Skeletal muscle tissue (tissue), 4 donors: ENCODE data around the gene OR2AE1. TPM values are rescaled to one million over a fixed set of nuclear protein-coding genes. Genes with fewer than 3 reads are reported as not detected.
"Not testable (repeated sequence)": the region's sequence is repeated elsewhere in the genome, so short reads cannot be mapped to it uniquely, and the experiment has no call there.

Source experiments
- H3K27ac ChIP-seq: one replicate; pipeline ENCODE4 v1.7.0; 2013; ENCODE audit warnings: mild to moderate bottlenecking, low read depth, low read length, inconsistent platforms
- H3K27me3 ChIP-seq, 3 donors: one replicate each; pipeline ENCODE4 v1.7.0; 2013; ENCODE audit warnings: low read length in 3 of 3; ENCODE audit not compliant: control insufficient read depth in 3 of 3, insufficient read depth in 3 of 3
- H3K36me3 ChIP-seq, 3 donors: one replicate each; pipeline ENCODE4 v1.7.0; 2013; ENCODE audit warnings: low read length in 3 of 3; ENCODE audit not compliant: control insufficient read depth in 3 of 3, insufficient read depth in 3 of 3
- H3K4me1 ChIP-seq, 3 donors: one replicate each; pipeline ENCODE4 v1.7.0; 2013; ENCODE audit warnings: low read length in 3 of 3, mild to moderate bottlenecking in 3 of 3; ENCODE audit not compliant: control insufficient read depth in 3 of 3, insufficient read depth in 3 of 3
- H3K4me3 ChIP-seq, 3 donors: one replicate each; pipeline ENCODE4 v1.7.0; 2013; ENCODE audit warnings: low read length in 3 of 3
- H3K9ac ChIP-seq, 3 donors: one replicate each; pipeline ENCODE4 v1.7.0; 2013; ENCODE audit warnings: low read length in 3 of 3, mild to moderate bottlenecking in 3 of 3, moderate library complexity in 2 of 3, low read depth in 1 of 3
- H3K9me3 ChIP-seq, 3 donors: one replicate each; pipeline ENCODE4 v1.7.0; 2013; ENCODE audit warnings: low read length in 3 of 3; ENCODE audit not compliant: control insufficient read depth in 3 of 3
- total RNA-seq: library from RNA; depleted of rRNA; stranded (reverse); fragments of >200 nt; gene quantifications from one replicate; pipeline ENCODE4 v1.2.3, GENCODE V29; 2014
- donor health status: Osteomylitis.

The OR2AE1 gene
- total RNA-seq, 1 donor from 2014 or later: not detected

DNA sequence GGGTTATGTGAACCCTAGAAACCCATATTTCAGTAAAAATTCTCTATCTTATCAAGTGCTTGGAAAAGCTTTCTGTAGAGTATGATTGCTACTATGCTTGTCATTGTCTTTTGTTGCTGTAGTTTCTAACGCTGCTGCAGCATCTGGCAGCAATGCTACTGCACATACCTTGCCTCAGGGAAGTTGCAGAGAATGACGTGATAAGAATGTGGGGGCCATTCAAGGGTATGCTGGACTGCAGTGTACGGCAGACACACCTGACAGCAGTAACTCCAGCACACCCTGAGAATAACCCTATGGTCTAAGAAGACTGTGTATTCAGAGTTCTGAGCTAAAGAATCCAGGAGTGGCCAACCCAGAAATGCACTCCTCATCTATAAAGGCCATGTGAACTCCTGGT is 22.0 kb upstream of the OR2AE1 start:
- peaks cover 13 to 41% (median 30%) of the 10 kb centered on the region in 3 donors for H3K36me3 ChIP-seq
- no peak overlapping the region for H3K4me3 ChIP-seq

DNA sequence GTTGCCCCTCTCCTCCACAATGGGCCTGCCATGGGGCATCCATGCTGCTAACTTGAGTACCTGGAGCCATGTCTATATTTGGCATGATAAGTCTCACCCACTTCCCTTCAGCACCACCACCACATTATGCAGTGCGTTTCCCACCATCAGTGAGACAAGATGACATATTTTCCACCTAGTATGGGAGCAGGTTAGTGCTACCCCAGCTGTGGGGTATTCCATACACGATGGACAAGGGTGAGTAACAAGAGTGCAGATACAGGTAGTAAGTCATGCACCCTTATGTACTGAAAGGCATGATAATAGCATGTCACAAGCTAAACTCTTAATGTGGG is 21.2 kb upstream of the OR2AE1 start:
- no peaks in the 10 kb centered on the region for H3K4me1 ChIP-seq
- no peaks in the 10 kb centered on the region for H3K27me3 ChIP-seq
- peaks cover 10 to 34% (median 22%) of the 10 kb centered on the region in 3 donors for H3K36me3 ChIP-seq
- H3K9ac ChIP-seq: no peak overlapping the region
- H3K27ac ChIP-seq: no peak overlapping the region
- H3K9me3 ChIP-seq: no peaks in the 10 kb centered on the region
- H3K4me3 ChIP-seq: no peak overlapping the region

More for the DNA sequence above, 22.0 kb upstream of the OR2AE1 start:
- H3K27ac ChIP-seq: no peak overlapping the region
- H3K27me3 ChIP-seq: no peaks in the 10 kb centered on the region
- no peak overlapping the region for H3K9ac ChIP-seq
- H3K9me3 ChIP-seq: no peaks in the 10 kb centered on the region
- no peaks in the 10 kb centered on the region for H3K4me1 ChIP-seq

DNA sequence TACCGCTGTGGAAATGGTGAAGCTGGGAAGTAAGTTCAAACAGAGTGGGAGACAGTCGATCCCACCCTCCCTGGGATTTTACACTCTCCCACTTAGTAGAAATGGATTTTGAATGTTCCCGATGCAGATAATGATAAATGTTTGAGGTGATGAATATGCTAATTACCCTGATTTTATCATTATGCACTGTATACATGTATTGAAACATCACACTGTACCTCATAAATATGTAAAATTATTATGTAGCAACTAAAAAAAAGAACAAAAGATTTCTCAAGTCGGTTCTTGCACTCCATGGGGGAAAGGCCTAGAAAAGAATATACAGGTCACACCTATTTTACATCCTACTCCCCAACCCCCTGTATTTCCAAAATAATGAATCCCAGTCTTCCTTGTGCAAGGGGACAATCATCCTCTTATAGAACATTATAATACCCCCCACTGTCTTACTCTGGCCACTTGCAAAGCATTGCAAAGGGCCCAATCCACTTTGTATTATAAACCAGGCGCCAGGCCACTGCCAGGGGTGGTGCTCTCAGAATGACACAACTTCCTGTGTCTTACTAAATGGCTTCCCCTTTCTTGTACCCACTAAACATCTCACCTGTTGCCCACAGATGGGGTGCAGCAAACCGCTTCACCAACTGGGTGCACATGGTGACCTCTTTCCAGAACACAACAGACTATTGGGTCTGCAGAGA is 20.6 kb upstream of the OR2AE1 start:
- no peaks in the 10 kb centered on the region for H3K9me3 ChIP-seq
- no peak overlapping the region for H3K9ac ChIP-seq
- H3K27me3 ChIP-seq: no peaks in the 10 kb centered on the region
- H3K36me3 ChIP-seq: peaks cover 8 to 29% (median 18%) of the 10 kb centered on the region in 3 donors
- H3K4me1 ChIP-seq: no peaks in the 10 kb centered on the region
- H3K27ac ChIP-seq: no peak overlapping the region
- H3K4me3 ChIP-seq: no peak overlapping the region

DNA sequence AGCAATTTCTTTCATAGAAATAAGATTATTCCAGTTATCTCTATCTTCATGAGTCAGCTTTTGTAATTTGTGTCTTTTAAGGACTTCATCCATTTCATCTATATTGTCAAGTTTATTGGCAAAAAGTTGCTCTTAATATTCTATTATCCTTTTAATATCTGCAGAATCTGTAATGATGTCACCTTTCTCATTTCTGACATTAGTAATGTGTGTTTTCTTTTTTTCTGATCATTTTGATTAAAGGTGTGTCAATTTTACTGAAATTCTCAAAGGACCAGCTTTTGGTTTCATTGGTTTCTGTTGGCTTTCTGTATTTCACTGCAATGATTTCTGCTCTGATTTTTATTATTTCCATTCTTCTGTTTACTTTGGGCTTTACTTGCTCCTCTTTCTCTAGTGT is 17.9 kb upstream of the OR2AE1 start:
- no peaks in the 10 kb centered on the region for H3K4me1 ChIP-seq
- H3K27ac ChIP-seq: no peak overlapping the region
- peaks cover 7 to 22% (median 16%) of the 10 kb centered on the region in 3 donors for H3K36me3 ChIP-seq
- no peak overlapping the region for H3K9ac ChIP-seq
- H3K27me3 ChIP-seq: no peaks in the 10 kb centered on the region
- H3K4me3 ChIP-seq: no peak overlapping the region
- no peaks in the 10 kb centered on the region for H3K9me3 ChIP-seq

DNA sequence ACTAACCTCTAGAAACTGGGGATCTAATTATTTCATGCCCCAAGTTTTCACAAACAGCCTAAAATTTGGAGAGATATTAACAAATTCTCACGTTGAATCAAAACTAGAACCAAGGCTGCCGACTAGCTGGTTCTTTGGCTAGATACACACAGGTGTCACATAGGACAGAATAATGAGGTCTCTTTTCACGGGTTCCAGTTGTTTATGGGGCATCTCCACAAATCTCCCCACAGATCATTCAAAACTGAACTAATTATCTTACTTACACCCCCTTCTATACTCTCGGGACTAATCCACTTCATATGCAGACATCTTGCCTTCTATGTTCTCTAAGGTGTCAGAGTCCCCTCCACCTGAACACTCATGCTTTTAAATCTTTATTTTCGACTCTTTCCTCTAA is 16.4 kb upstream of the OR2AE1 start:
- no peaks in the 10 kb centered on the region for H3K9me3 ChIP-seq
- H3K27me3 ChIP-seq: no peaks in the 10 kb centered on the region
- H3K36me3 ChIP-seq: peaks cover 11 to 23% (median 12%) of the 10 kb centered on the region in 3 donors
- H3K4me3 ChIP-seq: no peak overlapping the region
- no peak overlapping the region for H3K27ac ChIP-seq
- H3K9ac ChIP-seq: no peak overlapping the region
- H3K4me1 ChIP-seq: no peaks in the 10 kb centered on the region

DNA sequence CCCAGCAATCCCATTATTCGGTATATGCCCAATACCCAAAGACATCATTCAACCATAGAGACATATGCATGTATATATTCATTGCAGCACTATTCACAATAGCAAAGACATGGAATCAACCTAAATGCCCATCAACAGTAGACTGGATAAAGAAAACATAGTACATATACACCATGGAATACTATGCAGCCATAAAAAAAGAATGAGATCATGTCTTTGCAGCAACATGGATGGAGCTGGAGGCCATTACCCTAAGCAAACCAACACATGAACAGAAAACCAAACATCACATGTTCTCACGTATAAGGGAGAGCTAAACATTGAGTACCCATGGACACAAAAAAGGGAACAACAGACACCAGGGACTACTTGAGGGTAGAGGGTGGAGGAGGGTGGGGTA is 13.5 kb upstream of the OR2AE1 start:
- not testable (repeated sequence) for H3K9me3 ChIP-seq, H3K27ac ChIP-seq, H3K27me3 ChIP-seq, H3K9ac ChIP-seq, H3K4me1 ChIP-seq, H3K4me3 ChIP-seq
- H3K36me3 ChIP-seq: peaks cover 11 to 21% (median 12%) of the 10 kb centered on the region in 3 donors

DNA sequence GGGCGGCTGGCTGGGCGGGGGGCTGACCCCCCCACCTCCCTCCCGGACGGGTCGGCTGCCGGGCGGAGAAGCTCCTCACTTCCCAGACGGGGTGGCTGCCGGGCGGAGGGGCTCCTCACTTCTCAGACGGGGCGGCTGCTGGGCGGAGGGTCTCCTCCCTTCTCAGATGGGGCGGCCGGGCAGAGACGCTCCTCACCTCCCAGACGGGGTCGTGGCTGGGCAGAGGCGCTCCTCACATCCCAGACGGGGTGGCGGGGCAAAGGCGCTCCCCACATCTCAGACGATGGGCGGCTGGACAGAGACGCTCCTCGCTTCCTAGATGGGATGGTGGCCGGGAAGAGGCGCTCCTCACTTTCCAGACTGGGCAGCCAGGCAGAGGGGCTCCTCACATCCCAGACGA is 11.5 kb upstream of the OR2AE1 start:
- H3K4me3 ChIP-seq, H3K4me1 ChIP-seq, H3K27me3 ChIP-seq, H3K9ac ChIP-seq, H3K9me3 ChIP-seq, H3K27ac ChIP-seq: not testable (repeated sequence)
- peaks cover 11 to 21% (median 12%) of the 10 kb centered on the region in 3 donors for H3K36me3 ChIP-seq

DNA sequence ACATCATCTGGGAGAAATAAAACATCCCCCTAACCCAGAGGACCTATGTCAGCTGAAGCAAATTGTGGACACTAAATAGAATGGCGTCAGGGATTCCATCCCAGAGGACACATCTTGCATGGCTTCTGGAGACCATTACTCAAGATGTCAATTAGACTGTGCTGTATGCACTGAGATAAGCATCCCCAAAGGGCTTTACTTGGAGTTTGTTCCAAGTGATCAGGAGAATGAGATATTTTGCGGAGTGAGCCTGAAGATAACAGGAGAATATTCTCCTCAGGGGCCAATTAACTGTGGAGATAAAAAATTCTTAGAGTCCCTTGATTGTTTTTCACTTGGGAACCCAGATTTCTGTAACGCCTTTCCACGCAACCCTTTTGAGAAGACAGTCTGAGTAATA is 4.5 kb upstream of the OR2AE1 start:
- no peaks in the 10 kb centered on the region for H3K9me3 ChIP-seq
- no peak overlapping the region for H3K9ac ChIP-seq
- H3K4me1 ChIP-seq: no peaks in the 10 kb centered on the region
- no peak overlapping the region for H3K27ac ChIP-seq
- no peak overlapping the region for H3K4me3 ChIP-seq
- no peaks in the 10 kb centered on the region for H3K36me3 ChIP-seq
- H3K27me3 ChIP-seq: no peaks in the 10 kb centered on the region

DNA sequence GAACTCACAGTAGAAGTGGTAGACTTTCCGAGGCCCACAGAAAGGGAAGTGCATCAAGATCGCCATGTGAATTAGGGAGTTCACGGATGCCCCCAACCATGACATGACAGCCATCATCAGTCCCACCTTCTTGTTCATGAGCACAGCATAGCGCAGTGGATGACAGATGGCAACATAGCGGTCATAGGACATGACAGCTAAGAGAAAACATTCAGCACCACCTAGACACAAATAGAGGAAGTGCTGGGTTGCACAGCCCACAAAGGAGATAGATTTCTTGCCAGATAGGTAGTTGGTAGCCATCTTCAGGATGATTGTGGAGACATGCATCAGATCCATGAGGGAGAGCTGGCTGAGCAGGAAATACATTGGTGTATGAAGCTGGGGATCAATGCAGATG is 342 bp downstream of the OR2AE1 start:
- Histone ChIP-seq H3K36me3 (peaks cover 0 to 2% (median 0%) of the 10 kb centered on the region in 3 donors), H3K4me3 (no peak overlapping the region), H3K4me1 (no peaks in the 10 kb centered on the region), H3K27ac (no peak overlapping the region), H3K9ac (no peak overlapping the region), H3K27me3 (no peaks in the 10 kb centered on the region), H3K9me3 (no peaks in the 10 kb centered on the region)

DNA sequence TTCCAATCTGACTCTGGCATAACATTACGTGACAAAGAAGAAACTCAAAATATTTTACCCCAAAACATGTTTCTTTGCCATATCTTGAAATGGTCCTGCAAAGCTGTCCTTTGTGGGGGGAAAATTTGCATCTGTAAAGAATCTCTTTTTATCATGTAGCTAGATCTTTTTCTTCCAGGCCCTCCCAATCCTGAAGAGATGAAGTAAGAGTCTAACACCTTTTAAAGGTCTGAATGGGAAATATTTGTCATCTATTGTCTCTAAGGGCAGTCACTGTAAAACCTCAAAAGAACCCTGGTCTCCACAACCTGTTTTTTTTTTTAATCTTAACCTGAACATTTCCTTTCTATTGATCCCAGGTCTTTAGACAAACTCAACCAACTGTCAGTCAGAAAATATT is 8.6 kb downstream of the OR2AE1 start:
- no peak overlapping the region for H3K4me3 ChIP-seq
- H3K27ac ChIP-seq: no peak overlapping the region
- no peaks in the 10 kb centered on the region for H3K27me3 ChIP-seq
- H3K9ac ChIP-seq: no peak overlapping the region
- H3K9me3 ChIP-seq: peaks cover 0 to 2% (median 1%) of the 10 kb centered on the region in 3 donors
- no peaks in the 10 kb centered on the region for H3K4me1 ChIP-seq
- H3K36me3 ChIP-seq: no peaks in the 10 kb centered on the region
